HAP-1 (cell line): ENCODE results near the gene ARHGDIG.

Experiments
- DNase-seq, 2 experiments: peaks; one replicate each; pipeline ENCODE4 v3.0.0-alpha.2; 2016 to 2020; ENCODE audit warnings: low spot score in 2 of 2
- H3K27me3 ChIP-seq: fragments of 250-450 bp; sonication (Bioruptor Pico); 2 replicates; pipeline ENCODE4 v1.5.1; 2020; ENCODE audit warnings: low read depth, mild to moderate bottlenecking, moderate library complexity
- H3K36me3 ChIP-seq: fragments of 250-450 bp; sonication (Bioruptor Pico); replicated peaks from 2 replicates; pipeline ENCODE4 v1.5.1; 2020; ENCODE audit warnings: mild to moderate bottlenecking
- H3K4me1 ChIP-seq: fragments of 250-450 bp; sonication (Bioruptor Pico); 2 replicates; pipeline ENCODE4 v1.5.1; 2020; ENCODE audit warnings: mild to moderate bottlenecking
- H3K4me3 ChIP-seq: fragments of 250-450 bp; sonication (Bioruptor Pico); 2 replicates; pipeline ENCODE4 v1.5.1; 2020; ENCODE audit warnings: mild to moderate bottlenecking, moderate library complexity
- H3K9me3 ChIP-seq: fragments of 250-450 bp; sonication (Bioruptor Pico); 2 replicates; pipeline ENCODE4 v1.5.1; 2020; ENCODE audit warnings: mild to moderate bottlenecking, moderate library complexity
- in situ Hi-C: fragments of 300-500 bp; cut with MboI; formaldehyde crosslinking; loops from 3 replicates; pipeline ENCODE4 v1.14.3; 2020; ENCODE audit warnings: low sequenced_read_pairs, inconsistent platforms, mixed read lengths

ARHGDIG gene

GRCh38 chr16:290015-290680 is 9.8 kb downstream of the ARHGDIG start:
- H3K9me3 ChIP-seq: no peaks in the 10 kb centered on the region
- H3K36me3 ChIP-seq: peaks cover 63% of the 10 kb centered on the region
- DNase-seq: no peak
- H3K4me1 ChIP-seq: no peaks in the 10 kb centered on the region
- H3K27me3 ChIP-seq: no peaks in the 10 kb centered on the region
- H3K4me3 ChIP-seq: no peak overlapping the region
- in situ Hi-C loops: no loop called here

GRCh38 chr16:290681-291405 is 10.5 kb downstream of the ARHGDIG start:
- in situ Hi-C loops: no loop called here
- Histone ChIP-seq H3K4me3 (no peak overlapping the region), H3K9me3 (no peaks in the 10 kb centered on the region), H3K36me3 (peaks cover 63% of the 10 kb centered on the region), H3K4me1 (no peaks in the 10 kb centered on the region), H3K27me3 (no peaks in the 10 kb centered on the region)
- no peak for DNase-seq

- H3K9me3 ChIP-seq: no peaks in the 10 kb centered on the region
- H3K4me1 ChIP-seq: no peaks in the 10 kb centered on the region
- DNase-seq: no peak
- H3K4me3 ChIP-seq: no peak overlapping the region
- H3K27me3 ChIP-seq: no peaks in the 10 kb centered on the region
- peaks cover 62% of the 10 kb centered on the region for H3K36me3 ChIP-seq
- in situ Hi-C loops: no loop called here
Observed at GRCh38 chr16:291539-291938, 11.1 kb downstream of the ARHGDIG start.

- H3K4me1 ChIP-seq: no peaks in the 10 kb centered on the region
- no peaks in the 10 kb centered on the region for H3K27me3 ChIP-seq
- no peaks in the 10 kb centered on the region for H3K9me3 ChIP-seq
- peaks cover 59% of the 10 kb centered on the region for H3K36me3 ChIP-seq
- no peak for DNase-seq
- no peak overlapping the region for H3K4me3 ChIP-seq
- in situ Hi-C loops: no loop called here
Observed at GRCh38 chr16:293043-293775, 12.8 kb downstream of the ARHGDIG start.

- Histone ChIP-seq H3K36me3 (peaks cover 37% of the 10 kb centered on the region), H3K27me3 (no peaks in the 10 kb centered on the region), H3K4me3 (no peak overlapping the region), H3K4me1 (no peaks in the 10 kb centered on the region), H3K9me3 (no peaks in the 10 kb centered on the region)
- no peak for DNase-seq
- in situ Hi-C loops: no loop called here
Observed at GRCh38 chr16:296276-296675, 15.9 kb downstream of the ARHGDIG start.

- no peak overlapping the region for H3K4me3 ChIP-seq
- H3K4me1 ChIP-seq: no peaks in the 10 kb centered on the region
- peaks cover 31% of the 10 kb centered on the region for H3K36me3 ChIP-seq
- in situ Hi-C loops: no loop called here
- no peaks in the 10 kb centered on the region for H3K27me3 ChIP-seq
- no peak for DNase-seq
- H3K9me3 ChIP-seq: no peaks in the 10 kb centered on the region
Observed at GRCh38 chr16:296806-297510, 16.6 kb downstream of the ARHGDIG start.

- DNase-seq: no peak
- Histone ChIP-seq H3K4me3 (no peak overlapping the region), H3K27me3 (no peaks in the 10 kb centered on the region), H3K4me1 (no peaks in the 10 kb centered on the region), H3K9me3 (no peaks in the 10 kb centered on the region), H3K36me3 (peaks cover 27% of the 10 kb centered on the region)
- in situ Hi-C loops: no loop called here
Observed at GRCh38 chr16:297832-298231, 17.4 kb downstream of the ARHGDIG start.

- Histone ChIP-seq H3K9me3 (no peaks in the 10 kb centered on the region), H3K36me3 (peaks cover 28% of the 10 kb centered on the region), H3K4me3 (no peak overlapping the region), H3K4me1 (no peaks in the 10 kb centered on the region), H3K27me3 (no peaks in the 10 kb centered on the region)
- in situ Hi-C loops: no loop called here
- DNase-seq: no peak
Observed at GRCh38 chr16:301235-301634, 20.8 kb downstream of the ARHGDIG start.

- in situ Hi-C loops: no loop called here
- H3K36me3 ChIP-seq: peaks cover 30% of the 10 kb centered on the region
Observed at GRCh38 chr16:301950-302349, 21.6 kb downstream of the ARHGDIG start.

GRCh38 chr16:303760-304505 is 23.5 kb downstream of the ARHGDIG start:
- no peaks in the 10 kb centered on the region for H3K9me3 ChIP-seq
- no peaks in the 10 kb centered on the region for H3K4me1 ChIP-seq
- H3K27me3 ChIP-seq: no peaks in the 10 kb centered on the region
- in situ Hi-C loops: no loop called here
- peaks cover 38% of the 10 kb centered on the region for H3K36me3 ChIP-seq
- no peak overlapping the region for H3K4me3 ChIP-seq
- no peak for DNase-seq

More at GRCh38 chr16:301950-302349, 21.6 kb downstream of the ARHGDIG start:
- no peaks in the 10 kb centered on the region for H3K27me3 ChIP-seq
- no peaks in the 10 kb centered on the region for H3K4me1 ChIP-seq
- H3K4me3 ChIP-seq: no peak overlapping the region
- DNase-seq: no peak
- no peaks in the 10 kb centered on the region for H3K9me3 ChIP-seq

- in situ Hi-C loops: no loop called here
- H3K27me3 ChIP-seq: no peaks in the 10 kb centered on the region
- DNase-seq: no peak
- no peak overlapping the region for H3K4me3 ChIP-seq
- peaks cover 48% of the 10 kb centered on the region for H3K36me3 ChIP-seq
- no peaks in the 10 kb centered on the region for H3K4me1 ChIP-seq
- no peaks in the 10 kb centered on the region for H3K9me3 ChIP-seq
Observed at GRCh38 chr16:305916-306626, 25.7 kb downstream of the ARHGDIG start.

- DNase-seq: no peak
- no peak overlapping the region for H3K4me3 ChIP-seq
- H3K36me3 ChIP-seq: peaks cover 53% of the 10 kb centered on the region
- H3K9me3 ChIP-seq: no peaks in the 10 kb centered on the region
- no peaks in the 10 kb centered on the region for H3K4me1 ChIP-seq
- H3K27me3 ChIP-seq: no peaks in the 10 kb centered on the region
- in situ Hi-C loops: no loop called here
Observed at GRCh38 chr16:306911-307370, 26.6 kb downstream of the ARHGDIG start.
